Measurements from ENCODE around the gene RELCH. TPM values are rescaled to one million over a fixed set of nuclear protein-coding genes. Genes with fewer than 3 reads are reported as not detected.

The RELCH gene
- total and polyA plus RNA-seq, 10 of the 15 experiments (the other 5 are each of a cell fraction or from before 2014, with no cell fraction given) = 3.1 to 23.6 (median 14.5) TPM

DNA sequence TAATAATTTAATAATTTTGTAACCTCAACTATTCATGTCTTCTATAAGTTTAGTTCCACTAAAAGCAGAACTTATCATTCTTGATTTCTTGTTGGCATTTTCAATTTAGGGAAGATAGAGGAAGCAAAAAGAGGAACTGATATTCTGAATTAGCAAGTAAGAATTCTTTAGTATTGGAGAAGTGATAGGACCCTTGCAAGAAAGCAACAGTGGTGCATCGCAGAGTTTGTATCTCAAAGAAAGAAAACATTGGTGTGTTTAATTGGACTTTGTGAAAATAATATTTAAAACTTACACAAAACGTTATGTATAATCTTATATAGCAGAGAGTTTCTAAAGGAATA, 101.6 kb downstream of the RELCH start:
- H3K27ac ChIP-seq (ENCODE audit: control insufficient read depth, insufficient read depth) = no peak overlapping the region
- TF ChIP-seq BACH1 (IDR thresholded peaks at IDR 0.05; ENCODE audit: borderline replicate concordance) (no peak), BHLHE40 (IDR thresholded peaks at IDR 0.05; ENCODE audit: borderline replicate concordance in 1 of 2, low read depth in 2 of 2, low read length in 1 of 2) (no peak), MEF2A (IDR thresholded peaks at IDR 0.05; ENCODE audit: insufficient read depth, low read depth, low read length) (0 out of 2 replicates have a peak, but pooled peaks have one; percentile 28), HDGF (IDR thresholded peaks at IDR 0.05) (no peak), RBBP5 (conservative IDR thresholded peaks at IDR 0.05) (no peak), BRCA1 (IDR thresholded peaks at IDR 0.05; ENCODE audit: low read depth, low read length) (no peak), ZNF622 (IDR thresholded peaks at IDR 0.05) (no peak), TCF7 (IDR thresholded peaks at IDR 0.05; ENCODE audit: borderline replicate concordance) (no peak), MTA3 (IDR thresholded peaks at IDR 0.05; ENCODE audit: borderline replicate concordance, low read length) (no peak), EED (IDR thresholded peaks at IDR 0.05; ENCODE audit: low read depth) (no peak), STAT1 (conservative IDR thresholded peaks at IDR 0.05) (no peak), CREM (IDR thresholded peaks at IDR 0.05; ENCODE audit: low read depth) (no peak), SIN3A (IDR thresholded peaks at IDR 0.05; ENCODE audit: low read depth, low read length) (no peak), SRF (IDR thresholded peaks at IDR 0.05; ENCODE audit: low read depth in 2 of 2, low read length in 2 of 2) (no peak), GATAD2B (conservative IDR thresholded peaks at IDR 0.05; ENCODE audit: low read depth) (no peak), ZBED1 (IDR thresholded peaks at IDR 0.05; ENCODE audit: borderline replicate concordance) (no peak), GABPA (IDR thresholded peaks at IDR 0.05; ENCODE audit: low read depth) (no peak), TARDBP (IDR thresholded peaks at IDR 0.05; ENCODE audit: borderline replicate concordance) (no peak)
- TF ChIP-seq, protein P1, sequence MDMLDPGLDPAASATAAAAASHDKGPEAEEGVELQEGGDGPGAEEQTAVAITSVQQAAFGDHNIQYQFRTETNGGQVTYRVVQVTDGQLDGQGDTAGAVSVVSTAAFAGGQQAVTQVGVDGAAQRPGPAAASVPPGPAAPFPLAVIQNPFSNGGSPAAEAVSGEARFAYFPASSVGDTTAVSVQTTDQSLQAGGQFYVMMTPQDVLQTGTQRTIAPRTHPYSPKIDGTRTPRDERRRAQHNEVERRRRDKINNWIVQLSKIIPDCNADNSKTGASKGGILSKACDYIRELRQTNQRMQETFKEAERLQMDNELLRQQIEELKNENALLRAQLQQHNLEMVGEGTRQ (IDR thresholded peaks at IDR 0.05; ENCODE audit: borderline replicate concordance, low read depth, low read length) = no peak
- TF ChIP-seq, protein P2, sequence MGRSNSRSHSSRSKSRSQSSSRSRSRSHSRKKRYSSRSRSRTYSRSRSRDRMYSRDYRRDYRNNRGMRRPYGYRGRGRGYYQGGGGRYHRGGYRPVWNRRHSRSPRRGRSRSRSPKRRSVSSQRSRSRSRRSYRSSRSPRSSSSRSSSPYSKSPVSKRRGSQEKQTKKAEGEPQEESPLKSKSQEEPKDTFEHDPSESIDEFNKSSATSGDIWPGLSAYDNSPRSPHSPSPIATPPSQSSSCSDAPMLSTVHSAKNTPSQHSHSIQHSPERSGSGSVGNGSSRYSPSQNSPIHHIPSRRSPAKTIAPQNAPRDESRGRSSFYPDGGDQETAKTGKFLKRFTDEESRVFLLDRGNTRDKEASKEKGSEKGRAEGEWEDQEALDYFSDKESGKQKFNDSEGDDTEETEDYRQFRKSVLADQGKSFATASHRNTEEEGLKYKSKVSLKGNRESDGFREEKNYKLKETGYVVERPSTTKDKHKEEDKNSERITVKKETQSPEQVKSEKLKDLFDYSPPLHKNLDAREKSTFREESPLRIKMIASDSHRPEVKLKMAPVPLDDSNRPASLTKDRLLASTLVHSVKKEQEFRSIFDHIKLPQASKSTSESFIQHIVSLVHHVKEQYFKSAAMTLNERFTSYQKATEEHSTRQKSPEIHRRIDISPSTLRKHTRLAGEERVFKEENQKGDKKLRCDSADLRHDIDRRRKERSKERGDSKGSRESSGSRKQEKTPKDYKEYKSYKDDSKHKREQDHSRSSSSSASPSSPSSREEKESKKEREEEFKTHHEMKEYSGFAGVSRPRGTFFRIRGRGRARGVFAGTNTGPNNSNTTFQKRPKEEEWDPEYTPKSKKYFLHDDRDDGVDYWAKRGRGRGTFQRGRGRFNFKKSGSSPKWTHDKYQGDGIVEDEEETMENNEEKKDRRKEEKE (IDR thresholded peaks at IDR 0.05) = no peak
- TF ChIP-seq, protein P3, sequence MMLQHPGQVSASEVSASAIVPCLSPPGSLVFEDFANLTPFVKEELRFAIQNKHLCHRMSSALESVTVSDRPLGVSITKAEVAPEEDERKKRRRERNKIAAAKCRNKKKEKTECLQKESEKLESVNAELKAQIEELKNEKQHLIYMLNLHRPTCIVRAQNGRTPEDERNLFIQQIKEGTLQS (IDR thresholded peaks at IDR 0.05; ENCODE audit: borderline replicate concordance, extremely low read depth, low read depth, low read length) = no peak
- TF ChIP-seq, protein P4, sequence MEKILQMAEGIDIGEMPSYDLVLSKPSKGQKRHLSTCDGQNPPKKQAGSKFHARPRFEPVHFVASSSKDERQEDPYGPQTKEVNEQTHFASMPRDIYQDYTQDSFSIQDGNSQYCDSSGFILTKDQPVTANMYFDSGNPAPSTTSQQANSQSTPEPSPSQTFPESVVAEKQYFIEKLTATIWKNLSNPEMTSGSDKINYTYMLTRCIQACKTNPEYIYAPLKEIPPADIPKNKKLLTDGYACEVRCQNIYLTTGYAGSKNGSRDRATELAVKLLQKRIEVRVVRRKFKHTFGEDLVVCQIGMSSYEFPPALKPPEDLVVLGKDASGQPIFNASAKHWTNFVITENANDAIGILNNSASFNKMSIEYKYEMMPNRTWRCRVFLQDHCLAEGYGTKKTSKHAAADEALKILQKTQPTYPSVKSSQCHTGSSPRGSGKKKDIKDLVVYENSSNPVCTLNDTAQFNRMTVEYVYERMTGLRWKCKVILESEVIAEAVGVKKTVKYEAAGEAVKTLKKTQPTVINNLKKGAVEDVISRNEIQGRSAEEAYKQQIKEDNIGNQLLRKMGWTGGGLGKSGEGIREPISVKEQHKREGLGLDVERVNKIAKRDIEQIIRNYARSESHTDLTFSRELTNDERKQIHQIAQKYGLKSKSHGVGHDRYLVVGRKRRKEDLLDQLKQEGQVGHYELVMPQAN (conservative IDR thresholded peaks at IDR 0.05) = no peak

More for the DNA sequence above, 101.6 kb downstream of the RELCH start:
- intact Hi-C loops (cut with micrococcal nuclease; ENCODE audit: unreplicated experiment) (loop anchor here (5.0 kb wide), 1 partner anchor 34 kb away; no protein-coding TSS in a partner anchor), in situ Hi-C loops (cut with MboI) (no loop called here)
- no peaks in the 10 kb centered on the region for H3K27me3 ChIP-seq (replicated peaks in 1 of 2; ENCODE audit: control insufficient read depth in 2 of 2, insufficient read depth in 2 of 2, low read length in 1 of 2)
- no peaks in the 10 kb centered on the region for H3K9me3 ChIP-seq (replicated peaks; ENCODE audit: control insufficient read depth, insufficient read depth, low read length)
- ChIA-PET CTCF (interaction anchor here (0.8 to 1.5 kb wide), 4 partner anchors 27 to 40 kb away, joined by 3 to 4 read pairs (median 4); no protein-coding TSS in a partner anchor), SMC1A (ENCODE audit: uncharacterized antibody, unreplicated experiment) (interaction anchor here (0.6 to 1.6 kb wide), 4 partner anchors 26 to 203 kb away, joined by 3 to 5 read pairs (median 4); no protein-coding TSS in a partner anchor), RAD21 (ENCODE audit: unreplicated experiment) (no interaction called here), POLR2A (no interaction called here)
- peak; percentile 86 for ATAC-seq
- FAIRE-seq = no peak
- H2AFZ ChIP-seq (ENCODE audit: control insufficient read depth, low read depth, low read length) = no peak overlapping the region
- no peak for DNase-seq (ENCODE audit: low read depth, low spot score)
- WGBS (ENCODE audit: insufficient coverage, insufficient replicate concordance, low lambda C conversion rate, missing lambda C conversion rate) = 7% methylated on average over 2 of the region's 2 CpGs
- H3K9ac ChIP-seq (ENCODE audit: control insufficient read depth, insufficient read depth, low read length) = no peak overlapping the region
- H3K79me2 ChIP-seq (ENCODE audit: control insufficient read depth, insufficient read depth, low read length) = no peaks in the 10 kb centered on the region
- H3K36me3 ChIP-seq (ENCODE audit: control insufficient read depth in 2 of 2, insufficient read depth in 2 of 2, low read length in 1 of 2) = peaks cover 2 to 11% of the 10 kb centered on the region in 2 experiments; a peak in 3 of 4 replicates
- peaks cover 17% of the 10 kb centered on the region for H3K4me1 ChIP-seq (ENCODE audit: control insufficient read depth, insufficient read depth, low read length)
- no peaks in the 10 kb centered on the region for H4K20me1 ChIP-seq (ENCODE audit: control insufficient read depth, insufficient read depth)
- H3K4me3 ChIP-seq = no peak overlapping the region
- no peak overlapping the region; the same call in 1 of the 2 replicates for H3K4me2 ChIP-seq (ENCODE audit: control insufficient read depth, insufficient read depth)
- BruUV-seq (replicated peaks) = no TSS peak
